KMS-11 (cell line): ENCODE measurements around the gene AHCYL1.

Experiments
- H2AFZ ChIP-seq: fragments of 200-600 bp; sonication (generic); 2 replicates; pipeline ENCODE4 v1.6.1; 2016; ENCODE audit warnings: antibody characterized with exemption, mixed run types, low read depth
- H3K27ac ChIP-seq: fragments of 200-600 bp; sonication (generic); 2 replicates; pipeline ENCODE4 v1.6.1; 2016; ENCODE audit warnings: mild to moderate bottlenecking, mixed run types
- H3K27me3 ChIP-seq: fragments of 200-600 bp; sonication (generic); 2 replicates; pipeline ENCODE4 v1.6.1; 2017; ENCODE audit warnings: mild to moderate bottlenecking, low read depth, mixed run types, moderate library complexity; ENCODE audit not compliant: insufficient read depth
- H3K36me3 ChIP-seq: fragments of 200-600 bp; sonication (generic); 2 replicates; pipeline ENCODE4 v1.6.1; 2017; ENCODE audit warnings: mild to moderate bottlenecking, mixed run types; ENCODE audit not compliant: insufficient read depth
- H3K4me1 ChIP-seq: fragments of 200-600 bp; sonication (generic); 2 replicates; pipeline ENCODE4 v1.6.1; 2016; ENCODE audit warnings: mild to moderate bottlenecking, low read depth, mixed run types; ENCODE audit not compliant: poor library complexity, severe bottlenecking
- H3K4me2 ChIP-seq: fragments of 200-600 bp; sonication (generic); 2 replicates; pipeline ENCODE4 v1.7.0; 2016; ENCODE audit warnings: mild to moderate bottlenecking, mixed run types
- H3K4me3 ChIP-seq: fragments of 200-600 bp; sonication (generic); IDR thresholded peaks from 2 replicates; pipeline ENCODE4 v1.6.1; 2017; ENCODE audit warnings: low read depth, low read length, mixed read lengths; ENCODE audit not compliant: insufficient read depth
- H3K79me2 ChIP-seq: fragments of 200-600 bp; sonication (generic); 2 replicates; pipeline ENCODE4 v1.6.1; 2016; ENCODE audit warnings: low read depth, mixed run types; ENCODE audit not compliant: insufficient read depth
- H3K9ac ChIP-seq: fragments of 200-600 bp; sonication (generic); 2 replicates; pipeline ENCODE4 v1.6.1; 2016; ENCODE audit warnings: mild to moderate bottlenecking, mixed run types
- H4K20me1 ChIP-seq: fragments of 200-600 bp; sonication (generic); 2 replicates; pipeline ENCODE4 v1.6.1; 2016; ENCODE audit warnings: mild to moderate bottlenecking, mixed run types; ENCODE audit not compliant: insufficient read depth
- TF ChIP-seq, protein P1 (sequence below): fragments of 200-600 bp; sonication (generic); conservative IDR thresholded peaks from 2 replicates; pipeline ENCODE4 v1.6.1; 2017; ENCODE audit warnings: low read depth, mild to moderate bottlenecking, antibody characterized with exemption, low read length, moderate library complexity, mixed read lengths

The AHCYL1 gene

DNA sequence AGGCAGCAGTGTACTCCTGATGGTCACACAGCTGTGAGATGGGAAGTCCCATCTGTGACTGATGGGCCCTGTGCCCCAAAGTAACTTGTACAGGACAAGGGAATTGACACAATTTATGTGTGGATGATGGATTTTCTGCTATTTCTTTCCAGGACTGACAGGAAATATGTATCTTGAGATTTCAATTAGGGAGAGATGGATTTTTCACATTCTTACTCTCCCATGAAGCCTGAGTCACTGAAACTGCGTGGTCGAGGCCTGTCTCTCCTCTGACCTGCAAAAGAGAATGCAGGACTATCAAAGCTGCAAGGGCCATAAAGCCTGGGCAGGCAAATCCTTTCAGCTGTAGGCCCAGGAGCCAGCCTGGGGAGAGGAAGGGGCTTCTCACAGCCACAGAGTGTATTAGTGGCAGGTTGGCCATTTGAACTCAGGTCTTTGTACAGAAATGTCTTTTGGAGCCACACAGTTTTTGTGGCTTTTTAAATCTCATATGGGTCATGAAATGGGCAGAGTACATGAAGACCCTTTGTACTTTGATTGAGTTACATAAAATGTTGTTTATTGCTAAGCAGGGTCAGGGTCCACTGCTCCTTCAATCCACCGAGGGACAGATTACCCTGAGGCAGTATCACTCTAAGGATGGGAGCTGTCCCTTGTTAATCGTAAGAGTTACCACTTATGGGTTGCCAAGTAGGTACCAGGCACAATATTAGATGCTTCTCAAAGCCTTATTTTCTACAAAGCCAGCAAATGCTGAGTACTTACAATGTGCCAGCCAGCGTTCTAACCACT is 71.1 kb downstream of the AHCYL1 start:
- Histone ChIP-seq H3K4me2 (no peak overlapping the region), H2AFZ (no peak overlapping the region), H3K4me1 (no peaks in the 10 kb centered on the region), H3K27ac (no peak overlapping the region), H4K20me1 (no peaks in the 10 kb centered on the region), H3K9ac (no peak overlapping the region), H3K27me3 (no peaks in the 10 kb centered on the region), H3K79me2 (no peaks in the 10 kb centered on the region), H3K4me3 (no peak overlapping the region), H3K36me3 (no peaks in the 10 kb centered on the region; the same call in 1 of the 2 replicates)
- TF ChIP-seq, protein P1, sequence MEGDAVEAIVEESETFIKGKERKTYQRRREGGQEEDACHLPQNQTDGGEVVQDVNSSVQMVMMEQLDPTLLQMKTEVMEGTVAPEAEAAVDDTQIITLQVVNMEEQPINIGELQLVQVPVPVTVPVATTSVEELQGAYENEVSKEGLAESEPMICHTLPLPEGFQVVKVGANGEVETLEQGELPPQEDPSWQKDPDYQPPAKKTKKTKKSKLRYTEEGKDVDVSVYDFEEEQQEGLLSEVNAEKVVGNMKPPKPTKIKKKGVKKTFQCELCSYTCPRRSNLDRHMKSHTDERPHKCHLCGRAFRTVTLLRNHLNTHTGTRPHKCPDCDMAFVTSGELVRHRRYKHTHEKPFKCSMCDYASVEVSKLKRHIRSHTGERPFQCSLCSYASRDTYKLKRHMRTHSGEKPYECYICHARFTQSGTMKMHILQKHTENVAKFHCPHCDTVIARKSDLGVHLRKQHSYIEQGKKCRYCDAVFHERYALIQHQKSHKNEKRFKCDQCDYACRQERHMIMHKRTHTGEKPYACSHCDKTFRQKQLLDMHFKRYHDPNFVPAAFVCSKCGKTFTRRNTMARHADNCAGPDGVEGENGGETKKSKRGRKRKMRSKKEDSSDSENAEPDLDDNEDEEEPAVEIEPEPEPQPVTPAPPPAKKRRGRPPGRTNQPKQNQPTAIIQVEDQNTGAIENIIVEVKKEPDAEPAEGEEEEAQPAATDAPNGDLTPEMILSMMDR = no peak

DNA sequence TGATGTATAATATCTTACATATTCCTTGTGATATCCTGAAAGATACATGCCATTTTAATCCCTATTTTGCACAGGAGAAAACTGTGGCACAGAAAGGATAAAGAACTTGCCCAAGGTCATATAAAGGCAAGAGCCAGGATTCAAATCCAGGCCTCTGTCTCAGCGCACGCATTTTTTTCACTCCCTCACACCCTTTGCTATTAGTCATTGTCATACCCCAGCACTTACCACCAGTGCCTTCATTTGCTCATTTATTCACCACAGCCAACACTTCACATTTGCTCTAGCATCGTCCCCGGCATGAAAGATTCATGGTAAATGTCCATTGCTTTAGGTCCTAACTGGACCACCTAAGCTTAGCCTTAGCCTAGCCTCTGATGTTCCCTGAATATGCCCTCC is 71.7 kb downstream of the AHCYL1 start:
- Histone ChIP-seq H3K27ac (no peak overlapping the region), H3K4me2 (no peak overlapping the region), H3K27me3 (no peaks in the 10 kb centered on the region), H3K79me2 (no peaks in the 10 kb centered on the region), H3K9ac (no peak overlapping the region), H4K20me1 (no peaks in the 10 kb centered on the region), H3K4me3 (no peak overlapping the region), H3K36me3 (no peaks in the 10 kb centered on the region; the same call in 1 of the 2 replicates), H2AFZ (no peak overlapping the region), H3K4me1 (no peaks in the 10 kb centered on the region)
- TF ChIP-seq, protein P1 = no peak

DNA sequence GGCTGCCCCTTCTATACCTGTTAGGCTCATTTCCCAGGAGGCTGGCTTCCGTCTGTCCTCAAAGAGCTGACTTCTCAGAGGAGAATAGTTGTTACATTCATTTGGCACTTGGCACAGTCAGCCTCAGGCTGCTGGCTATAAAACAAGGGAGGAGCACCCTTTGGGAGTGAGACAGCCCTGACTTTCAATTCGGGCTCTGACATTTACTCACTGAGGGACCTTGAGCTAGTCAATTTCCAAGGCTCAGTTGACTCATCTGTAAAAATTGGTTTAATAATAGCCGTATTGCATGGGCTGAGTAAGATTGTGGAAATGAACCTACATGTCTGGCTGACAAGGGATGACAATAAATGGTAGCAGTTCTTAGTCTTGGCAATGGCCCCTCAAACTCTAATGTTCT is 72.2 kb downstream of the AHCYL1 start:
- Histone ChIP-seq H2AFZ (no peak overlapping the region), H3K36me3 (no peaks in the 10 kb centered on the region; the same call in 1 of the 2 replicates), H4K20me1 (no peaks in the 10 kb centered on the region), H3K4me2 (no peak overlapping the region), H3K79me2 (no peaks in the 10 kb centered on the region), H3K4me1 (no peaks in the 10 kb centered on the region), H3K27me3 (no peaks in the 10 kb centered on the region), H3K9ac (no peak overlapping the region), H3K4me3 (no peak overlapping the region), H3K27ac (no peak overlapping the region)
- TF ChIP-seq, protein P1 = no peak

DNA sequence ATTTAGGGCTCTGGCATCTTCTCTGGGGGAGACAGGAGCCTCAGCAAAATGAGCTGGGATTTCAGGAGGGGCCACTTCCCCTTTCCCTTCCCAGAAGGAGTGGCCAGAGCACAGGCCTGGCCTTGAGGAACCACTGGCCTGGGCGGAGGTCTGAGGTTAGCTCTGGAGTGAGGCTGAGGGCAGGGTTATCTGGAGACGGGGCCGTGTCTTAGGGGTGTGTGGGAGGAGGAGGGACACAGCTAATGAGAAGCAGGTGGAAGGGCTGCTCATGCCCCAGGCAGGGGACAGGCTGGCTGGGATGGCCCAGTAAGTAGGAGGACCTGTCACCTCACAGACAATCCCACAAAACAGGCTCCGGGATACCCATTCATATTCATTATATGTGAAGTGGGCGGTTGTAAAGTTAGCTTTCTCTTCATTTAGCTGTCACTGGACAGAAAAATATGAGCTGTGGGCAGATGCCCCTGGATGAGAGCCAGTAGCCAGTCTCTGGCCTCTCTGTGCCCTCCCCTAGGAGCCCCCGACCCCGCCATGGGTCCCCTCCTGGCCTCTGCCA is 73.5 kb downstream of the AHCYL1 start:
- Histone ChIP-seq H3K27me3 (no peaks in the 10 kb centered on the region), H4K20me1 (no peaks in the 10 kb centered on the region), H3K4me3 (no peak overlapping the region), H3K36me3 (no peaks in the 10 kb centered on the region; the same call in 1 of the 2 replicates), H3K9ac (no peak overlapping the region), H2AFZ (no peak overlapping the region), H3K4me2 (no peak overlapping the region), H3K27ac (no peak overlapping the region), H3K4me1 (no peaks in the 10 kb centered on the region), H3K79me2 (no peaks in the 10 kb centered on the region)
- TF ChIP-seq, protein P1 = no peak
